Activated CD4-positive, CD25-positive, alpha-beta regulatory T cell (primary cell): ENCODE data around the gene GPRIN2.
"Not testable (repeated sequence)": the region's sequence is repeated elsewhere in the genome, so short reads cannot be mapped to it uniquely, and the experiment has no call there.

Source experiments
- DNase-seq, 4 experiments: peaks; one replicate each; lab custom pipeline; 2025; lab: John Stamatoyannopoulos, UW

GPRIN2 gene

GRCh38 chr10:46537309-46537708, 19.1 kb downstream of the GPRIN2 start:
- no peak for DNase-seq

DNA sequence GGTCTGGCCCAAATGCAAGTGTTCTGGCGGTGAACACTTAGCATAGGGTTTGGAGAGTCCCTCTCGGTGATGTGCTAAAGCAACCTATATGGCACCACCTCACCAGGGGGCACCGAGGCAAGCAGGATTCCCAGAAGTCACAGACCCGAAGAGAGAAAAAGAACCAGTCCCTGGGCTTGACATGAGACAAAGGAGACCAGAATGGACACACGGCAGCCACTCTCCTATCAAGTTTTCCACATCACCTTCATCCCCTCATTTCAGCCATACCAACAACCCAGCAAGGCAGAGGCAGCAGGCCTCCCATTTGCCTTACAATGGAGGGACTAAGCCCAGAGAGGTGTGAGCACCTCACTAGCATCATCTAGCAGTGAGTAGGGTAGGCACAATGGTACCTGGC, 19.7 kb downstream of the GPRIN2 start:
- no peak for DNase-seq

DNA sequence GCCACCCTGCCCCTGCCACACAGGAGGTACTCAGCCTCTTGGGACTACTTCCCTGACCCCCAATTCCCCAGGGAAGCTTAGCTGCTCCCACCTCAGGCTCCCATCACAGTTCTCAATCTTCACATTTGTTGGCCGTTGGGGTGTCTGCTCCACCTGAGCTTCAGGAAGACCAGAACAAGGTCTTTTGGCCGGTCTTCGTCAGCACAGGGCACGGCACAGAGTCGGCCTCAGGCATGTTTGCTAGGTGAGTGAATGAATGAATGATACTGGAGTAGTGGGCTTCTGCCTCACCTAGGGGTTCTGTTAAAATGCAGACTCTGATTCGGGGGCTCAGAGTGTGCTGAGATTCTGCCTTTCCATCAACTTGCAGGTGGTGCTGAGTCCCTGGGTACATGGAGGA, 20.3 kb downstream of the GPRIN2 start:
- no peak for DNase-seq

DNA sequence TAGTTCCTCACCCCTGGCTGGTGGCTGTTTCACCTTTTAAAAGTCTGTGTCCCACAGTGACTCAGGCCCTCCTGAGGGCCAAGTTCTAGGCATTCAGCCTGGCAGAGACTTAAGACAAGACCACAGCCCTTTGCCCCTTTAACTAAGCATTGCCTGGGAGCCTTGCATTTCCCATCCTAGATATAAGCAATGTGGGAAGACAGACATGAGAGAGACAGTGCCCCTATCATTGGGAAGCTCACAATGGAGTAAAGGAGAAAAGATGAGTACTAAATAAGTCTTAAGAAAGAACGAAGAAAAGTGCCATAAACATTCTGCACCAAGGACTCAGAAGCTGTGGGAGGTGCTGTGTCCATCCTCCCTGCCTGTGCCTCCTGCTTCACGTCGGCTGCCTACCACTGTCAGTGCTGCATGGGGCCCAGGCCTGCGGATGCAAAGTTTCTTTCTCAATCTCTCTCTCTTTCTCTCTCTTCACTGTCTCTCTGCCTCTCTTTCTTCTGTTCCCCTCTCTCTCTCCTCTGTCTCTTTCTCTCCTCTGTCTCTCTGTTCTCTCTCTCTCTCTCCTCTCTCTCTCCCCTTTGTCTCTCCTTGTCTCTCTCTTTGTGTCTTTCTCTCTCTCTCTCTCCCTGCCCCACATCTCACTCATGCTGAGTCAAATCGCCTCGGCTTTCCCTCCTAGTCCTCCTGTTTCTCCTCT, 21.5 kb downstream of the GPRIN2 start:
- DNase-seq, result no peak

- DNase-seq, result not testable (repeated sequence)
Observed at GRCh38 chr10:46532256-46532655, 24.2 kb downstream of the GPRIN2 start.

DNA sequence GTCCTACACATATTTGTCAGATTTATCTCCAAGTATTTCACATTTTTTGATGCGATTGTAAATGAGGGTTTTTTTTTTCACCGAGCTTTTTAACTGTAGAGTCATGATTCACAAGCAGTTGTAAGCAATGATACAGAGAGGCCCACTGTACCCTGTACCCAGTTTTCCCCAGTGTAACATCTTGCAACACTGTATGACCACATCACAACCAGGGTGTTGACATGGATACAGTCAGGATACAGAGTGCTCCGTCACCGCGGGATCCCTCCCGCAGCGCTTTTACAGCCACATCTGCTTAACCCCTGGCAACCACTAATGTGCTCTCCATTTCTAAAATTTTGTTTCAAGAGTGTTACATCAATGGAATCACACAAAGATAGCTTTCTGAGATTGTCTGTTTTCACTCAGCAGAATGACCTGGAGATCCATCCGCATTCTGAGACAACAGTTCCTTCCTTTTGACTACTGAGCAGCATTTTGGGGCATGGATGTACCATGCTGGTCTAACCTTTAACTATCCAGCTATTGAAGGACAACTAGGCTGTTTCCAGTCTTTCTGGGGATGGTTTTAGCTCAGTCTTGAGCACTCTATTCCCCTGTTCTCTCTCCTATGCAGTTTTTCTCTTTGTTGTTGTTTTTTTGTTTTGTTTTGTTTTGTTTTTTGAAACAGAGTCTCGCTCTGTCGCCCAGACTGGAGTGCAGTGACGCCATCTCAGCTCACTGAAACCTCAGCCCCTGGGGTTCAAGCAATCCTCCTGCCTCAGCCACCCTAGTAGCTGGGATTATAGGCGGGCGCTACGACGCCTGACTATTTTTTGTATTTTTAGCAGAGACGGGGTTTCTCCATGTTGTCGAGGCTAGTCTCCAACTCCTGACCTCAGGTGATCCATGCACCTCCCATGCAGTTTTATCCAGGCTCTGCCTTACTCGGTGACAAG, 25.9 kb downstream of the GPRIN2 start:
- no peak for DNase-seq

DNA sequence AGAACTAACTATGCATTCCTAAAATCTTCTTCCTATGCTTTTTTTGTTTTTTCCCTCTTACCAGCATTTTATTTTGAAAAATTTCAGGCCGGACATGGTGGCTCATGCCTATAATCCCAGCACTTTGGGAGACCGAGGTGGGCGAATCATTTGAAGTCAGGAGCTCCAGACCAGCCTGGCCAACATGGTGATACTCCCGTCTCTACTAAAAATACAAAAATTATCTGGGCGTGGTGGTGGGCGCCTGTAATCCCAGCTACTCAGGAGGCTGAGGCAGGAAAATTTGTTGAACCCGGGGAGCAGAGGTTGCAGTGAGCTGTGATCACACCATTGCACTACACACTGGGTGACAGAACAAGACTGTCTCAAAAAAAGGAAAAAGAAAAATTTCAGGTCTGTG, 26.7 kb downstream of the GPRIN2 start:
- not testable (repeated sequence) for DNase-seq

- no peak for DNase-seq
Observed at GRCh38 chr10:46528675-46529615, 27.5 kb downstream of the GPRIN2 start.

DNA sequence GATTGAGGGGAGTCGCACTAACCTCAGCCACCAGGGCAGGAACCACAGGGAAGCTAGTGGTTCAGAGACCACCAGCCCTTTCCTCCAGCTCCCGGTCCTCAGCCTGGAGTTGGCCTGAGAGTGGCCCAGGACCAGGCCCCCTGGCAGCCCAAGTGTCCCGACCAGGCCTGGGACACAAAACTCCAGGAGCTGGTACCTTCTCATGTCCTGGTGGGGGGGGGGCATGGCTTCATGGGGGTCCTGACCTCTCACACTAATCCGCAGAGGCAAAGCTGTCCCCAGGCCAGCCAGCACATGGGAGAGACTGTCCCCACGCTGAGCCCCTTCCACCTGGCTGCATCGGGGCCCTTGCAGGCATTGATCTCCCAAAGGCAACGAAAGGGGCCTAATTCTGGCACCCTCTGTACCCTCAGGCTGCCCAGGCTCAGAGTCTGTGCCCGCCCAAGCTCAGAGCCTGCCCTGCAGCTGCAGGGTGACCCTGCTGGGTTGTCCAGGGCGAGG, 28.2 kb downstream of the GPRIN2 start:
- DNase-seq, result no peak

DNA sequence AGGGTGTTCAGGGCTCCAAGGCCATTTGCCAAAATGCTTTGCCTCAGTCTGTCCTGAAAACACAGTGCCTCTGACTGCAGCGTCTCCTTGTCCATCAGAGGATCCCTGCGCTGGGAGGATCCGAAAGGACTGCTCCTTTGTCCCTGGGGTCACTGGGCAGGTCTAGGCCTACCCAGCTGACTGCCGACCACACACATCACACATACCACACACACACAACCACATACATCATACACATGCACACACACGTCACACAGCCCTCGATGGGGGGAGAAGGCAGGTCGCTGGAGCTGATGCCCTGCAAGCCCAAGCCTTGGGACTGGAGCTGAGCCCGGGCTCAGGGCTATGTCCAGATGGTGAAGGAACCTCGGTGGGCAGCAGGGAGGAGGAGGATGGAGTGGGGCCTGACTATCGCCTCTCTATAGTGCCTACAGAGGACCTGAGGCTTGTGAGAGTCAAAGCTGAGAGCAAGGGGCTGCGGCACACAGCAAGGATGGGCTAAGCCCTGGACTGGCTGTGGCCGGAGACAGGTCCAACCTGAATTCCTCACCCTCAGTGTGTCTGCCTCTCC, 29.1 kb downstream of the GPRIN2 start:
- DNase-seq, result no peak

DNA sequence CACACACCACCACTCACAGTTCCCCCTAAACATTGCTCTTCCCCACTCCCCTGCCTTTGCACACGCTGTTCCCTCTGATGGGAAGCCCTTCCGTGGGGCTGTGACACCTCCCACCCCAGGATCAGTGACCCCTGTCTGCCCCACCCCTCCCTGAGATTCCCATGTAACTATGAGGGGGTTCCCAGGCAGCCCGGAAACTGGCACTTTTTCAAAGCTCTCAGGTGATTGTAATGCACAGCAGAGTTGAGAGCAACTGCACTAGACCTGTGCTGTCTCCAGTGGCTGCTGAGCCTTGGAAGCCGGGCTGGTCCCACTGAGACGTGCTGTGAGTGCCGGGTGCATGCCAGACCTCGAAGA, 29.8 kb downstream of the GPRIN2 start:
- DNase-seq, result no peak

DNA sequence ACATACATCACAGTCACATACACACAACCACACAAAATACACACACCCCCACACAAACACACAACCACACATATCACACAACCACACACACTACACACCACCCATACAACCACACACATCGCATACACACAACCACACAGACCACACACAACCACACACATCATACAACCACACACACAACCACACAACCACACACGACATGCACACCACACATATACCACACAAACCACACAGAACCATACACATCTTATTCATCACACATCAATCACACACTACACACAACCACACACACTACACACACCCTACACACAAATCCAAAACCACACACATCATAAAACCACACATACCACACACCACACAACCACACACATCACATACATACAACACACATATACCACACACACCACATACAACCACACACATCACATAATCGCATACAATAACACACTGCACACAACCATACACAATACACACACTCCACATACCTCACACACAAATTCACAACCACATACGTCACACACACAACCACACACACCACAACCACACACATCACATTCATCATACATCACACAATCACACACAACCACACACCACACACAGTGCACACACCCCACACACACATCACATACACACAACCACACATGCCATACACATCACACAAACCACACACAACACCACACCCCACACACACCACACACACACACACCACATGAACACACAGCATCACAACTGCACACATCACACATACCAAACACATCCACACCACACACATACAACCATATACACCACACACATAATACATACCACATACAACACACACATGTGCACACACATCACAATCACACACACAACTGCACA, 30.4 kb downstream of the GPRIN2 start:
- no peak for DNase-seq

GRCh38 chr10:46525177-46525823, 31.2 kb downstream of the GPRIN2 start:
- DNase-seq, result no peak

DNA sequence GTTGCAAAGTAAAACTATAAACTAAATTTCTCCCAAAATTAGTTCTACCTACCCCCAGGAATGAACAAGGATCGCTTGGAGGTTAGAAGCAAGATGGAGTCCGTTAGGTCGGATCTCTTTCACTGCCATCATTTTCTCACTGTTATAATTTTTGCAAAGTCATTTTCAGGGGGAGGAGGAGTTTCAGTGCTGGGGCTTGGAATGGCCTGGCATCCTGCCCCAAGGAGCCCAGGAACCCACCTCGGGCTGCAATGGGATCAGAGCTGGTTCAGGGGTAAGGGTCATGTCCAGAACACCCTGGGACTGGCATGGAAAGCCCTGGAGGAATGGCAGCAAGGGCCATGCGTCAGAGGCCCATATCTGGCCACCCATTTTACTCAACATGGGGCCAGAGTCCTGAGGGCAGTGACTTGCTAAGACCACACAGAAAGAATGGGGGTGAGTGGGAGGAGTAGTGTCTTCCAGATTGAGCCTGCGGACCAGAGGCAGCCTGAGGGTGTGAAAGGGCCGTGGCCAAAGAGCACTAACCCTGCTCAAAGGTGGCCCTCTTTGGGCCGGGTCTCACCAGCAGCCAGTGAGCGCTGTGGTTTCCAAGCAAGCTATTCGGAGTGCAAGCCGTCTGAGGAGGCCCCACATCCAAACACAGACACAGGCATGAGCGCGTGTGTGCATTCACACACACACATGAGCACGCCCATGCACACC, 31.8 kb downstream of the GPRIN2 start:
- no peak for DNase-seq

DNA sequence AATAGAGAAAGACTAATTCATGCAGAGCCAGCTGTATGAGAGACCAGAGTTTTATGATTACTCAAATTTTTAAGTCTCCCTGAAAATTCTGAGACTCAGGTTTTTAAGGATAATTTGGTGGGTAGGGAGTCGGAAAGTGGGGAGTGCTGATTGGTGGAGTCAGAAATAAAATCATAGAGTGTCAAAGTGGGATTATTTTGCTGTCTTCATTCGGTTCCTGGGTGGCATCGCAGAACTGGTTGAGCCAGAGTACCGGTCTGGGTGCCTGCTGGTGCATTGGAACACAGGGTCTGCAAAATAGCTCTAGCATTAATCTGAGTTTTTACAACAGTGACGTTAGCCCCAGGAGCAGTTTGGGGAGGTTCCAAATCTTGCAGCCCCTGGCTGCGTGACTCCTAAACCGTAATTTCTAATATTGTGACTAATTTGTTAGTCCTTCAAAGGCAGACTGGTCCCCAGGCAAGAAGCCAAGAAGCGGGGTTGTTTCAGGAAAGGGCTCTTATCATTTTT, 32.4 kb downstream of the GPRIN2 start:
- DNase-seq, result no peak

DNA sequence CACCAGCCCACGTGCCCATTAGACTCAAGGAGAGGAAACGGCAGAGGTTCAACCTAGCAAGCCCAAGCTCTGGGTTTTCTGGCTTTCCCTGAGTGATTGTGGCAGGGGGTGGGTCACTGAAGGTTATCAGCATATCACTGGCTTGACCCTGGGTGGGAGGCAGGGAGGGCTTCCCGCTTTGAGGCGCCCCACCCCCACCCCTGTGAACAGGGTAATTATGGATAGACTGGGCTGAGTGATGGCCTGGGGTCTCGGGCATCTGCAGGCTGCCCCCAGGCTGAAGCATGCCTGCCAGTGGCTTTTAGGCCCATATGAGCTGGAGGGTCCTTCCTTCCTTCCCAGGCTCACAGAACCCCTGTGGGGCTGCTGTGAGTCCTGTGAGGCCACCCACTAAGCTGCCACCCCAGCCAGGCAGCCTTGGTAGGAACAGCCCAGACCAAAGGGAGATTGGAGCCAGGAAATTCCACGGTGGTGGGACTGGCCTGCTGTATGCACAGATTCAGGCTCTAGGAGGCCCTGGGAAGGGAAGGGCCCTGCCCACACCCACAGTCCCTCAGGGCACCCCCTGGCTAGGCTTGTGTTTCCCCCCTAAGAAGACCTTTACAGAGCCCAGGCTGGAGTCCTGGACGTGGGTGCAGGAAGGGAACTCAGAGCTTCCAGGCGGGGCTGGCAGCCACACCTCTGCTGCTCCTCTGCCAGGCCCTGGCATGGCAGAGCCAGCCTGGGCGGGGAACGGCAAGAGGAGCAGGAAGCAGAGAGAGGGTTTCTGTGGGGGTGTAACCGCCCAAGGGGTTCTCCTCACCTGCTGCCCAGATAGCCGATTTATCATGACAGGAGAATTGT, 33.1 kb downstream of the GPRIN2 start:
- no peak for DNase-seq

DNA sequence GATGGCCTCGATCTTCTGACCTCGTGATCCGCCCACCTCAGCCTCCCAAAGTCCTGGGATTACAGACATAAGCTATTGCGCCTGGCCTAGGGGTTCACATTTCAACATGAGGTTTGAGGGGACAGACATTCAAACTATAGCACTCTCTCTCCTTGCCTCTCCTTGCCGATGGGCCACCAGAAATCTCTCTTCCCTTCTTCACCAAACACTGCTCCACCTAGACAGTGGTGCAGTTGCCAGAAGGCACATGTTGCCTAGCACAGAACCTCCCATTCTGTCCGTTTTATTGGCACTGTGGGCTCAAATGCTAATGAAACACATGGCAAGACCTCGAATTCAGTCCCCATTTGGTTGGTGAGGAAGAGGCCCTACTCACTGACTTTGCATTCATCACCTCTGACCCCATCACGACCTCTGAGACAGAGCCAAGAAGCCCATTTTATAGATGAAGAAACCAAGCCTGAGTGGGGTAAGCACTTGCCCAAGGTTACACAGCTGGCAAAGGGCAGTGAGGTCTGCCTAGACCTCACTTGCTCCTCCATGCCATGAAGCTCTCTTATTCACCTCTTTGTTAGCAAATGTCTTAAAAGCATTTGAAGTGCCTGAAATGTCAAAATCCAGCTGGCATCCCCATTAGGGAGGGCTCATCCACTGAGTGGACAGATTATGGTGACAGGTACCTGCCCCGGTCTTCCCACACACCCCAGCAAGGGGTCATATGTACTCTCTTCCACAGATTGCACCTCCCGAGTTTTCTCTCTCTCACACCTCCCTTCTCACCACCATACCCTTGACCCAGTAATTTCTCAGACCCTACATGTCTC, 34.0 kb downstream of the GPRIN2 start:
- DNase-seq, result no peak

DNA sequence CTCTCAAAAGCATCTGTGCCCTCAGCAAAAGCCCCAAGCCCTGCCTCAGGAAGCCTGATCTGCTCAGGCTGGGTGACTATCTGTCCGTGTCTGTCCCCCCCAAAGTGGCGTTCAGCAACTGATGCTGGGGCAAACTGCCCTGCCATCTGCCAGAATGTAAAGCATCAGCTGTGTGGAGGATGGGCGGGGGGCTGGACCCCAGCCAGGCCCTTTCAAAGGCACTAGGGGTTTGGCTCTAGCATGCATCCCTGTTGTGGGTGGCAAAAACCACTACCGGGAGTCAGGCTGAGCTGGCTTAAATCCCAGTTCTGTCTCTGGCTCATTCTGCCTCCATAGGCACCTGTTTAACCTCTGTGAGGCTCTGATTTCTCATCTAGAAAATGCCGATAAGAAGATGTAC, 35.5 kb downstream of the GPRIN2 start:
- DNase-seq, result no peak
